Keratinocyte (primary cell): ENCODE measurements around the gene GTF3A.

ENCODE experiments used
- CTCF ChIP-seq, 3 experiments: IDR thresholded peaks in 1 of 3; conservative IDR thresholded peaks in 1 of 3; optimal IDR thresholded peaks in 1 of 3; 2 replicates in 2 of 3; 3 replicates in 1 of 3; pipeline versions ENCODE3 to v1.5.1; 2011; ENCODE audit warnings: low read length in 3 of 3, mild to moderate bottlenecking in 3 of 3, moderate library complexity in 2 of 3, control low read depth in 1 of 3, inconsistent platforms in 1 of 3; ENCODE audit not compliant: insufficient read depth in 2 of 3; ENCODE audit errors: extremely low read depth in 1 of 3
- EZH2 ChIP-seq: IDR thresholded peaks from one replicate; pipeline ENCODE4 v1.6.1; 2012; ENCODE audit warnings: inconsistent platforms, mild to moderate bottlenecking, low read length, moderate library complexity

GRCh38 chr13:27374650-27375049, 49.8 kb upstream of the GTF3A start:
- peak; percentile 77 to 85 (median 78) for TF ChIP-seq CTCF (optimal IDR thresholded peaks at IDR 0.05 in 1 of 3, IDR thresholded peaks at IDR 0.05 in 1 of 3, conservative IDR thresholded peaks at IDR 0.05 in 1 of 3; ENCODE audit: extremely low read depth in 1 of 3, insufficient read depth in 2 of 3, low read length in 3 of 3)
- no peak for TF ChIP-seq EZH2
